ENCODE results near the gene MXI1.

- TF ChIP-seq EZH2 (IDR thresholded peaks at IDR 0.05) (no peak), CTCF (IDR thresholded peaks at IDR 0.05) (no peak), EZH2phosphoT487 (IDR thresholded peaks at IDR 0.05) (no peak)
These were observed 123.3 kb downstream of the MXI1 start for GRCh38 chr10:110330675-110331074.
